HepG2 (cell line): ENCODE data around the gene CA11. TPM values are rescaled to one million over a fixed set of nuclear protein-coding genes. Genes with fewer than 3 reads are reported as not detected.

Experiments used
- ARNT ChIP-seq: fragments of 450-650 bp; IDR thresholded peaks from 2 replicates; pipeline ENCODE4 v1.6.1; 2017
- ARNT2 ChIP-seq: sonication (generic); formaldehyde crosslinking; IDR thresholded peaks from 2 replicates; pipeline ENCODE4 v1.8.0; 2022; ENCODE audit warnings: mild to moderate bottlenecking, low read depth, missing genetic modification reagents, moderate library complexity
- ELF3 ChIP-seq: IDR thresholded peaks from 2 replicates; pipeline ENCODE4 v1.6.1; 2016; ENCODE audit warnings: missing genetic modification reagents, missing compliant biosample characterization
- FOXO4 ChIP-seq: sonication (generic); formaldehyde crosslinking; conservative IDR thresholded peaks from 2 replicates; pipeline ENCODE4 v1.8.1; 2023; ENCODE audit warnings: missing genetic modification reagents
- LRRFIP1 ChIP-seq: sonication (generic); formaldehyde crosslinking; conservative IDR thresholded peaks from 2 replicates; pipeline ENCODE4 v1.4.0; 2020; ENCODE audit warnings: missing genetic modification reagents
- NR2F2 ChIP-seq: IDR thresholded peaks from 2 replicates; pipeline ENCODE4 v1.6.1; 2012; ENCODE audit warnings: low read depth, inconsistent platforms, borderline replicate concordance
- PAX8 ChIP-seq: sonication (generic); formaldehyde crosslinking; IDR thresholded peaks from 2 replicates; pipeline ENCODE4 v1.8.0; 2022; ENCODE audit warnings: mild to moderate bottlenecking, missing genetic modification reagents, borderline replicate concordance
- POLR2AphosphoS5 ChIP-seq: IDR thresholded peaks from 2 replicates; pipeline ENCODE4 v1.6.1; 2012; ENCODE audit warnings: low read depth, low read length
- SMAD3 ChIP-seq: sonication (generic); formaldehyde crosslinking; IDR thresholded peaks from 2 replicates; pipeline ENCODE4 v1.4.0; 2020; ENCODE audit warnings: missing genetic modification reagents
- SOX13 ChIP-seq, 3 experiments: fragments of 450-650 bp in 1 of 3; sonication (generic) in 1 of 3; formaldehyde crosslinking in 1 of 3; IDR thresholded peaks in 2 of 3; conservative IDR thresholded peaks in 1 of 3; 2 replicates each; pipeline versions ENCODE4 v1.5.0 to v1.6.1; 2016 to 2020; ENCODE audit warnings: antibody characterized with exemption in 1 of 3, mild to moderate bottlenecking in 1 of 3, missing compliant biosample characterization in 1 of 3, missing genetic modification reagents in 1 of 3, moderate library complexity in 1 of 3
- ZFP36L1 ChIP-seq: sonication (generic); formaldehyde crosslinking; IDR thresholded peaks from 2 replicates; pipeline ENCODE4 v1.8.0; 2022; ENCODE audit warnings: mild to moderate bottlenecking, missing genetic modification reagents, moderate library complexity
- ZFP36L2 ChIP-seq: sonication (generic); formaldehyde crosslinking; IDR thresholded peaks from 2 replicates; pipeline ENCODE4 v1.4.0; 2020; ENCODE audit warnings: missing genetic modification reagents
- ZKSCAN5 ChIP-seq: sonication (generic); formaldehyde crosslinking; IDR thresholded peaks from 2 replicates; pipeline ENCODE4 v1.5.1; 2020; ENCODE audit warnings: mild to moderate bottlenecking, missing genetic modification reagents
- ZNF205 ChIP-seq: IDR thresholded peaks from 2 replicates; pipeline ENCODE4 v1.6.1; 2018; ENCODE audit warnings: missing biosample characterization, missing genetic modification reagents
- ZNF263 ChIP-seq: sonication (generic); formaldehyde crosslinking; IDR thresholded peaks from 2 replicates; pipeline ENCODE4 v1.4.0; 2020; ENCODE audit warnings: missing genetic modification reagents
- ZNF562 ChIP-seq: sonication (generic); formaldehyde crosslinking; IDR thresholded peaks from 2 replicates; pipeline ENCODE4 v1.8.0; 2022; ENCODE audit warnings: missing genetic modification reagents, borderline replicate concordance
- ZNF614 ChIP-seq: IDR thresholded peaks from 2 replicates; pipeline ENCODE4 v1.6.1; 2018; ENCODE audit warnings: missing biosample characterization, missing genetic modification reagents, inconsistent platforms, borderline replicate concordance
- polyA plus RNA-seq, 8 experiments: library from polyadenylated mRNA; depleted of rRNA in 3 of 8; stranded (reverse) in 7 of 8; unstranded in 1 of 8; fragments of >200 nt; fragmentation: Illumina TruSeq in 4 of 8; extraction: Trizol in 4 of 8; gene quantifications; 2 replicates each; pipeline versions ENCODE4 v1.2.1 to v1.2.3, GENCODE V29; 2011 to 2016; ENCODE audit warnings: low read depth in 4 of 8, missing spikeins in 1 of 8, mixed read lengths in 1 of 8; ENCODE audit not compliant: insufficient read depth in 1 of 8
- total RNA-seq, 5 experiments: library from RNA; depleted of rRNA; stranded (reverse); fragments of >200 nt; fragmentation: Illumina TruSeq; extraction: Trizol; gene quantifications; 2 replicates each; pipeline ENCODE4 v1.2.3, GENCODE V29; 2016; ENCODE audit warnings: low read depth in 1 of 5
- TF ChIP-seq, protein P1 (sequence below): IDR thresholded peaks from 2 replicates; pipeline ENCODE4 v1.6.1; 2016; ENCODE audit warnings: low read depth, borderline replicate concordance
- TF ChIP-seq, protein P2 (sequence below): sonication (generic); formaldehyde crosslinking; IDR thresholded peaks from 2 replicates; pipeline ENCODE4 v1.4.0; 2020; ENCODE audit warnings: missing genetic modification reagents, borderline replicate concordance
- TF ChIP-seq, protein P3 (sequence below), 2 experiments: sonication (generic) in 1 of 2; formaldehyde crosslinking in 1 of 2; IDR thresholded peaks; 2 replicates each; pipeline versions ENCODE4 v1.5.1 to v1.6.1; 2011 to 2020; ENCODE audit warnings: borderline replicate concordance in 1 of 2, low read depth in 1 of 2, low read length in 1 of 2, mild to moderate bottlenecking in 1 of 2, missing genetic modification reagents in 1 of 2, moderate library complexity in 1 of 2

CA11 gene
- total and polyA plus RNA-seq, 2 of the 13 experiments (the other 11 are each of a cell fraction or from before 2014, with no cell fraction given), result 0.41 to 0.58 TPM

- TF ChIP-seq NR2F2, result peak; percentile 24; the same call in 1 of the 2 replicates
- TF ChIP-seq SMAD3, result peak; percentile 97
- TF ChIP-seq ZNF562 (CRISPR knock-in tag), result no peak; the same call in 1 of the 2 replicates
- peak; percentile 88 for TF ChIP-seq ZNF205
- TF ChIP-seq, protein P1, sequence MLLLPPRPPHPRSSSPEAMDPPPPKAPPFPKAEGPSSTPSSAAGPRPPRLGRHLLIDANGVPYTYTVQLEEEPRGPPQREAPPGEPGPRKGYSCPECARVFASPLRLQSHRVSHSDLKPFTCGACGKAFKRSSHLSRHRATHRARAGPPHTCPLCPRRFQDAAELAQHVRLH, result peak; percentile 91
- TF ChIP-seq, protein P2, sequence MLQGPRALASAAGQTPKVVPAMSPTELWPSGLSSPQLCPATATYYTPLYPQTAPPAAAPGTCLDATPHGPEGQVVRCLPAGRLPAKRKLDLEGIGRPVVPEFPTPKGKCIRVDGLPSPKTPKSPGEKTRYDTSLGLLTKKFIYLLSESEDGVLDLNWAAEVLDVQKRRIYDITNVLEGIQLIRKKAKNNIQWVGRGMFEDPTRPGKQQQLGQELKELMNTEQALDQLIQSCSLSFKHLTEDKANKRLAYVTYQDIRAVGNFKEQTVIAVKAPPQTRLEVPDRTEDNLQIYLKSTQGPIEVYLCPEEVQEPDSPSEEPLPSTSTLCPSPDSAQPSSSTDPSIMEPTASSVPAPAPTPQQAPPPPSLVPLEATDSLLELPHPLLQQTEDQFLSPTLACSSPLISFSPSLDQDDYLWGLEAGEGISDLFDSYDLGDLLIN, result no peak
- TF ChIP-seq ARNT, result no peak
- peak; percentile 83; the same call in 1 of the 2 replicates for TF ChIP-seq ARNT2 (CRISPR knock-in tag)
- TF ChIP-seq ZNF263 (CRISPR knock-in tag), result peak; percentile 66
- no peak; the same call in 1 of the 2 replicates for TF ChIP-seq ZKSCAN5 (CRISPR knock-in tag)
- no peak for TF ChIP-seq FOXO4
- TF ChIP-seq, protein P3, sequence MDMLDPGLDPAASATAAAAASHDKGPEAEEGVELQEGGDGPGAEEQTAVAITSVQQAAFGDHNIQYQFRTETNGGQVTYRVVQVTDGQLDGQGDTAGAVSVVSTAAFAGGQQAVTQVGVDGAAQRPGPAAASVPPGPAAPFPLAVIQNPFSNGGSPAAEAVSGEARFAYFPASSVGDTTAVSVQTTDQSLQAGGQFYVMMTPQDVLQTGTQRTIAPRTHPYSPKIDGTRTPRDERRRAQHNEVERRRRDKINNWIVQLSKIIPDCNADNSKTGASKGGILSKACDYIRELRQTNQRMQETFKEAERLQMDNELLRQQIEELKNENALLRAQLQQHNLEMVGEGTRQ (IDR thresholded peaks at IDR 0.05; ENCODE audit: low read depth, low read length), result no peak
- TF ChIP-seq, protein P3 (CRISPR knock-in tag; IDR thresholded peaks at IDR 0.05; ENCODE audit: borderline replicate concordance), result peak; percentile 69; the same call in 1 of the 2 replicates
- no peak for TF ChIP-seq LRRFIP1
- TF ChIP-seq PAX8 (CRISPR knock-in tag), result no peak
- peak; percentile 97 for TF ChIP-seq POLR2AphosphoS5
- TF ChIP-seq SOX13 (IDR thresholded peaks at IDR 0.05), result no peak
- TF ChIP-seq SOX13 (CRISPR knock-in tag; conservative IDR thresholded peaks at IDR 0.05 in 1 of 2, IDR thresholded peaks at IDR 0.05 in 1 of 2), result peak in 1 of 2 experiments; percentile 46; a peak in 1 of 4 replicates
- peak; percentile 91 for TF ChIP-seq ELF3
- 0 out of 2 replicates have a peak, but pooled peaks have one; percentile 50 for TF ChIP-seq ZFP36L2 (CRISPR knock-in tag)
- TF ChIP-seq ZNF614 (CRISPR knock-in tag), result peak; percentile 85
- 0 out of 2 replicates have a peak, but pooled peaks have one; percentile 55 for TF ChIP-seq ZFP36L1 (CRISPR knock-in tag)
Observed at GRCh38 chr19:48618916-48619691, 26.9 kb downstream of the CA11 start, which contains the start of the genes RPL18 and SPHK2 (continued).
